ENCODE results near the gene PARM1. TPM values are rescaled to one million over a fixed set of nuclear protein-coding genes. Genes with fewer than 3 reads are reported as not detected.

PARM1 gene
- total and polyA plus RNA-seq, 2 experiments from 2014 or later: 4.9 to 10.4 TPM

GRCh38 chr4:75004755-75005668, 72.1 kb downstream of the PARM1 start:
- ATAC-seq (no peak), DNase-seq (ENCODE audit: low spot score) (no peak)
- 0 out of 2 replicates have a peak, but pooled peaks cover 17% of the 10 kb centered on the region for H3K4me1 ChIP-seq (ENCODE audit: insufficient read depth)
- no peak overlapping the region for H3K27ac ChIP-seq (ENCODE audit: low read depth)
- H3K27me3 Mint-ChIP-seq (ENCODE audit: insufficient read depth, low read depth, poor library complexity): peaks cover 3% of the 10 kb centered on the region
- no peak overlapping the region for H3K4me2 ChIP-seq
- no peak overlapping the region for H2AFZ ChIP-seq
- no peak overlapping the region for H3K4me3 Mint-ChIP-seq
- peaks cover 19% of the 10 kb centered on the region; the same call in 2 of the 3 replicates for H3K36me3 Mint-ChIP-seq (ENCODE audit: low read depth)
- no peaks in the 10 kb centered on the region for H3K36me3 ChIP-seq (ENCODE audit: insufficient read depth)
- H3K27ac Mint-ChIP-seq: no peak overlapping the region
- TF ChIP-seq REST (IDR thresholded peaks at IDR 0.05; ENCODE audit: unreplicated experiment): no peak
- no peak for TF ChIP-seq POLR2AphosphoS5 (IDR thresholded peaks at IDR 0.05; ENCODE audit: low read depth)
- no peak for TF ChIP-seq STAT1 (IDR thresholded peaks at IDR 0.05; ENCODE audit: unreplicated experiment)
- TF ChIP-seq, protein P1, sequence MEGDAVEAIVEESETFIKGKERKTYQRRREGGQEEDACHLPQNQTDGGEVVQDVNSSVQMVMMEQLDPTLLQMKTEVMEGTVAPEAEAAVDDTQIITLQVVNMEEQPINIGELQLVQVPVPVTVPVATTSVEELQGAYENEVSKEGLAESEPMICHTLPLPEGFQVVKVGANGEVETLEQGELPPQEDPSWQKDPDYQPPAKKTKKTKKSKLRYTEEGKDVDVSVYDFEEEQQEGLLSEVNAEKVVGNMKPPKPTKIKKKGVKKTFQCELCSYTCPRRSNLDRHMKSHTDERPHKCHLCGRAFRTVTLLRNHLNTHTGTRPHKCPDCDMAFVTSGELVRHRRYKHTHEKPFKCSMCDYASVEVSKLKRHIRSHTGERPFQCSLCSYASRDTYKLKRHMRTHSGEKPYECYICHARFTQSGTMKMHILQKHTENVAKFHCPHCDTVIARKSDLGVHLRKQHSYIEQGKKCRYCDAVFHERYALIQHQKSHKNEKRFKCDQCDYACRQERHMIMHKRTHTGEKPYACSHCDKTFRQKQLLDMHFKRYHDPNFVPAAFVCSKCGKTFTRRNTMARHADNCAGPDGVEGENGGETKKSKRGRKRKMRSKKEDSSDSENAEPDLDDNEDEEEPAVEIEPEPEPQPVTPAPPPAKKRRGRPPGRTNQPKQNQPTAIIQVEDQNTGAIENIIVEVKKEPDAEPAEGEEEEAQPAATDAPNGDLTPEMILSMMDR (conservative IDR thresholded peaks at IDR 0.05; ENCODE audit: low read depth in 2 of 2): no peak
- TF ChIP-seq EZH2 (IDR thresholded peaks at IDR 0.05; ENCODE audit: low read depth, unreplicated experiment): no peak
- TF ChIP-seq EZH2phosphoT487 (IDR thresholded peaks at IDR 0.05; ENCODE audit: unreplicated experiment): no peak
- no peak for TF ChIP-seq CREB1 (CRISPR knock-in tag; IDR thresholded peaks at IDR 0.05; ENCODE audit: low read depth)
- H3K9me3 Mint-ChIP-seq: peaks cover 20% of the 10 kb centered on the region
- no peaks in the 10 kb centered on the region for H4K20me1 ChIP-seq (replicated peaks; ENCODE audit: insufficient read depth)
- H3K4me1 Mint-ChIP-seq: peaks cover 14% of the 10 kb centered on the region
- no peaks in the 10 kb centered on the region for H3K79me2 ChIP-seq (replicated peaks; ENCODE audit: insufficient read depth)
- no peaks in the 10 kb centered on the region for H3F3A ChIP-seq (replicated peaks; ENCODE audit: low read depth)
- no peak overlapping the region for H3K4me3 ChIP-seq
- H3K9me2 ChIP-seq (ENCODE audit: insufficient read depth): peaks cover 7% of the 10 kb centered on the region
- no peaks in the 10 kb centered on the region for H3K27me3 ChIP-seq (ENCODE audit: insufficient read depth)

- H2AFZ ChIP-seq: no peak overlapping the region
- 0 out of 2 replicates have a peak, but pooled peaks cover 17% of the 10 kb centered on the region for H3K4me1 ChIP-seq (ENCODE audit: insufficient read depth)
- no peak overlapping the region for H3K4me3 Mint-ChIP-seq
- no peaks in the 10 kb centered on the region for H4K20me1 ChIP-seq (replicated peaks; ENCODE audit: insufficient read depth)
- H3K27me3 Mint-ChIP-seq (ENCODE audit: insufficient read depth, low read depth, poor library complexity): peaks cover 3% of the 10 kb centered on the region
- no peak overlapping the region for H3K27ac Mint-ChIP-seq
- no peaks in the 10 kb centered on the region for H3K36me3 ChIP-seq (ENCODE audit: insufficient read depth)
- H3K4me2 ChIP-seq: no peak overlapping the region
- H3K4me3 ChIP-seq: no peak overlapping the region
- peaks cover 19% of the 10 kb centered on the region; the same call in 2 of the 3 replicates for H3K36me3 Mint-ChIP-seq (ENCODE audit: low read depth)
- H3K4me1 Mint-ChIP-seq: peaks cover 14% of the 10 kb centered on the region
- H3K9me2 ChIP-seq (ENCODE audit: insufficient read depth): peaks cover 7% of the 10 kb centered on the region
- no peaks in the 10 kb centered on the region for H3K27me3 ChIP-seq (ENCODE audit: insufficient read depth)
- DNase-seq (ENCODE audit: low spot score) (no peak), ATAC-seq (no peak)
- no peaks in the 10 kb centered on the region for H3F3A ChIP-seq (replicated peaks; ENCODE audit: low read depth)
- H3K79me2 ChIP-seq (replicated peaks; ENCODE audit: insufficient read depth): no peaks in the 10 kb centered on the region
- peaks cover 20% of the 10 kb centered on the region for H3K9me3 Mint-ChIP-seq
- no peak overlapping the region for H3K27ac ChIP-seq (ENCODE audit: low read depth)
- TF ChIP-seq STAT1 (IDR thresholded peaks at IDR 0.05; ENCODE audit: unreplicated experiment) (no peak), JUNB (IDR thresholded peaks at IDR 0.05; ENCODE audit: unreplicated experiment) (no peak), CREB1 (CRISPR knock-in tag; IDR thresholded peaks at IDR 0.05; ENCODE audit: low read depth) (no peak), NANOG (IDR thresholded peaks at IDR 0.05; ENCODE audit: borderline replicate concordance) (no peak)
- TF ChIP-seq, protein P2, sequence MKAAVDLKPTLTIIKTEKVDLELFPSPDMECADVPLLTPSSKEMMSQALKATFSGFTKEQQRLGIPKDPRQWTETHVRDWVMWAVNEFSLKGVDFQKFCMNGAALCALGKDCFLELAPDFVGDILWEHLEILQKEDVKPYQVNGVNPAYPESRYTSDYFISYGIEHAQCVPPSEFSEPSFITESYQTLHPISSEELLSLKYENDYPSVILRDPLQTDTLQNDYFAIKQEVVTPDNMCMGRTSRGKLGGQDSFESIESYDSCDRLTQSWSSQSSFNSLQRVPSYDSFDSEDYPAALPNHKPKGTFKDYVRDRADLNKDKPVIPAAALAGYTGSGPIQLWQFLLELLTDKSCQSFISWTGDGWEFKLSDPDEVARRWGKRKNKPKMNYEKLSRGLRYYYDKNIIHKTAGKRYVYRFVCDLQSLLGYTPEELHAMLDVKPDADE (IDR thresholded peaks at IDR 0.05): no peak
- TF ChIP-seq, protein P1 (conservative IDR thresholded peaks at IDR 0.05; ENCODE audit: low read depth in 2 of 2): no peak
Observed at GRCh38 chr4:75005727-75006126, 72.8 kb downstream of the PARM1 start.
